HL-60 (cell line): Measurements from ENCODE around the gene LRRN2.

Experiments used
- DNase-seq, 2 experiments: peaks; one replicate each; pipeline ENCODE4 v3.0.0-alpha.2; 2010 to 2020; ENCODE audit warnings: low read depth in 1 of 2, low spot score in 1 of 2
- H3K27ac ChIP-seq: fragments of 250-450 bp; sonication (Bioruptor Pico); replicated peaks from 2 replicates; pipeline ENCODE4 v1.5.1; 2020; ENCODE audit warnings: mild to moderate bottlenecking, moderate library complexity
- H3K27me3 ChIP-seq: fragments of 250-450 bp; sonication (Bioruptor Pico); 2 replicates; pipeline ENCODE4 v1.5.1; 2021; ENCODE audit warnings: mild to moderate bottlenecking, moderate library complexity; ENCODE audit not compliant: insufficient read depth, poor library complexity, severe bottlenecking
- H3K4me3 ChIP-seq: replicated peaks from 2 replicates; pipeline ENCODE4 v1.5.1; 2011; ENCODE audit warnings: mild to moderate bottlenecking, control low read depth, low read length; ENCODE audit not compliant: insufficient read depth
- GABPA ChIP-seq: IDR thresholded peaks from 2 replicates; pipeline ENCODE4 v1.6.1; 2012; ENCODE audit warnings: low read depth
- POLR2AphosphoS5 ChIP-seq: IDR thresholded peaks from 2 replicates; pipeline ENCODE4 v1.6.1; 2012; ENCODE audit warnings: low read depth
- SPI1 ChIP-seq: IDR thresholded peaks from 2 replicates; pipeline ENCODE4 v1.6.1; 2012; ENCODE audit warnings: low read depth, mild to moderate bottlenecking, borderline replicate concordance
- TF ChIP-seq, protein P1 (sequence below): IDR thresholded peaks from 2 replicates; pipeline ENCODE4 v1.6.1; 2012; ENCODE audit warnings: low read depth; ENCODE audit not compliant: insufficient replicate concordance
- TF ChIP-seq, protein P2 (sequence below): IDR thresholded peaks from one replicate; pipeline ENCODE4 v1.5.1; 2011; ENCODE audit warnings: low read length, control low read depth, inconsistent platforms; ENCODE audit not compliant: insufficient read depth

The LRRN2 gene

DNA sequence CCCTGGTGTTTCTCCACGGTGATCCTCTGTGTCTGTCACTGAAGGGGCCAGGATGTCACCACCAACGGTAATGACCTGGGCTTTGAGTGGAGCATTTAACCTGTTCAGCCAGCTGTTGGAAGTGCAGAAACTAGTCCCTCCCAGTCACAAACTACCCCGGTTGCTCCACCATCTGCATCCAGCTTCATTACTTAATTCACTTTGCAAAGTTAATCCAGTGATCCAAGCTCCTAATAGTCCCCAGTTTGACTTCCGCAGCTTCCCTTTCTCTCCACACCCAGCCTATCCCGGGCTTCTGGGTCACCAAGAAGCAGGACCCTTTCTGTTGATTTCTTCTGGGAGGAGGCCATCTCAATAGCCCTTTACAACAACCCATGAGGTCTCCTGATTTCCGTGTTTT lies 105.9 kb downstream of the LRRN2 start:
- TF ChIP-seq, protein P1, sequence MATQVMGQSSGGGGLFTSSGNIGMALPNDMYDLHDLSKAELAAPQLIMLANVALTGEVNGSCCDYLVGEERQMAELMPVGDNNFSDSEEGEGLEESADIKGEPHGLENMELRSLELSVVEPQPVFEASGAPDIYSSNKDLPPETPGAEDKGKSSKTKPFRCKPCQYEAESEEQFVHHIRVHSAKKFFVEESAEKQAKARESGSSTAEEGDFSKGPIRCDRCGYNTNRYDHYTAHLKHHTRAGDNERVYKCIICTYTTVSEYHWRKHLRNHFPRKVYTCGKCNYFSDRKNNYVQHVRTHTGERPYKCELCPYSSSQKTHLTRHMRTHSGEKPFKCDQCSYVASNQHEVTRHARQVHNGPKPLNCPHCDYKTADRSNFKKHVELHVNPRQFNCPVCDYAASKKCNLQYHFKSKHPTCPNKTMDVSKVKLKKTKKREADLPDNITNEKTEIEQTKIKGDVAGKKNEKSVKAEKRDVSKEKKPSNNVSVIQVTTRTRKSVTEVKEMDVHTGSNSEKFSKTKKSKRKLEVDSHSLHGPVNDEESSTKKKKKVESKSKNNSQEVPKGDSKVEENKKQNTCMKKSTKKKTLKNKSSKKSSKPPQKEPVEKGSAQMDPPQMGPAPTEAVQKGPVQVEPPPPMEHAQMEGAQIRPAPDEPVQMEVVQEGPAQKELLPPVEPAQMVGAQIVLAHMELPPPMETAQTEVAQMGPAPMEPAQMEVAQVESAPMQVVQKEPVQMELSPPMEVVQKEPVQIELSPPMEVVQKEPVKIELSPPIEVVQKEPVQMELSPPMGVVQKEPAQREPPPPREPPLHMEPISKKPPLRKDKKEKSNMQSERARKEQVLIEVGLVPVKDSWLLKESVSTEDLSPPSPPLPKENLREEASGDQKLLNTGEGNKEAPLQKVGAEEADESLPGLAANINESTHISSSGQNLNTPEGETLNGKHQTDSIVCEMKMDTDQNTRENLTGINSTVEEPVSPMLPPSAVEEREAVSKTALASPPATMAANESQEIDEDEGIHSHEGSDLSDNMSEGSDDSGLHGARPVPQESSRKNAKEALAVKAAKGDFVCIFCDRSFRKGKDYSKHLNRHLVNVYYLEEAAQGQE: no peak
- TF ChIP-seq GABPA (no peak), POLR2AphosphoS5 (no peak), SPI1 (no peak)
- TF ChIP-seq, protein P2, sequence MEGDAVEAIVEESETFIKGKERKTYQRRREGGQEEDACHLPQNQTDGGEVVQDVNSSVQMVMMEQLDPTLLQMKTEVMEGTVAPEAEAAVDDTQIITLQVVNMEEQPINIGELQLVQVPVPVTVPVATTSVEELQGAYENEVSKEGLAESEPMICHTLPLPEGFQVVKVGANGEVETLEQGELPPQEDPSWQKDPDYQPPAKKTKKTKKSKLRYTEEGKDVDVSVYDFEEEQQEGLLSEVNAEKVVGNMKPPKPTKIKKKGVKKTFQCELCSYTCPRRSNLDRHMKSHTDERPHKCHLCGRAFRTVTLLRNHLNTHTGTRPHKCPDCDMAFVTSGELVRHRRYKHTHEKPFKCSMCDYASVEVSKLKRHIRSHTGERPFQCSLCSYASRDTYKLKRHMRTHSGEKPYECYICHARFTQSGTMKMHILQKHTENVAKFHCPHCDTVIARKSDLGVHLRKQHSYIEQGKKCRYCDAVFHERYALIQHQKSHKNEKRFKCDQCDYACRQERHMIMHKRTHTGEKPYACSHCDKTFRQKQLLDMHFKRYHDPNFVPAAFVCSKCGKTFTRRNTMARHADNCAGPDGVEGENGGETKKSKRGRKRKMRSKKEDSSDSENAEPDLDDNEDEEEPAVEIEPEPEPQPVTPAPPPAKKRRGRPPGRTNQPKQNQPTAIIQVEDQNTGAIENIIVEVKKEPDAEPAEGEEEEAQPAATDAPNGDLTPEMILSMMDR: no peak
- Histone ChIP-seq H3K27ac (no peak overlapping the region), H3K4me3 (no peak overlapping the region), H3K27me3 (no peaks in the 10 kb centered on the region)
- DNase-seq: no peak

DNA sequence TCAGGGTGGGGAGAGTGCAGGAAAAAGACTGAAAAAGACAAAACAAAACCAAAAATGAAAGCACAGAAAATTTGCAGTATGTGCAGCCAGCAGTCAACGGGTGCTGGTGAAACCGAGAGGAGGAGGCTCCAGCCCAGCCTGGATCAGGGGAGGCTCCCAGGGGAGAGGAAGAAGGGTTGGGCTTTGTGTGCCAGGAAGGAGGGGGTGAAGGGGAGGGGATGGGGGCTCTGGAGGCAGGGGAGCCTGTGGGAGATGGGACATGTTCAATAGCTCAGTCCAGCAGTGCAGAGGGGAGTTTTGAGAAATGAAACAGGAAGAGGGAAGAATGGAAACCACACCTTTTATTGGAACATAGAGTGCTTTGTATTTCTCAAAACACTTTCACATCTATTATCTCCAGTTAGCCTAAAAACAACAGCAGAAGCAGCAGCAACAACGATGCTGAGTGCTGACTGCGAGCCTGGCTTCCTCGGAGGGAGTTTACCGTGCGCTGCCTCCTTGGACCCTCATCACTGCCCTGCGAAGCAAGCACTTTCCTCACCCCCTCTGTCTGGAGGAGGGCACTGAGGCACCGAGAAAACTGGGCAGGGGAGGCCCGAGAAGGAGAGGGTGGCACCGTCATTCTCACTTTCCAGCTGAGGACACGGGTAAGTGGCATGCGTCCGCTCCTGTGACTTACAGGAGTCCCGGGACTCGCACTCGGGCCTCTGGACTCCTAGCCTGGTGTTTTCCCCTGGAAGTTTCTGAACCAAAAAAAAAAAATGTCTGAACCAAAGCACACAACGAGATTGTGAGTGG lies 106.5 kb downstream of the LRRN2 start:
- TF ChIP-seq GABPA: no peak
- TF ChIP-seq, protein P1: no peak
- TF ChIP-seq, protein P2: no peak
- TF ChIP-seq POLR2AphosphoS5: no peak
- no peak for TF ChIP-seq SPI1
- Histone ChIP-seq H3K4me3 (no peak overlapping the region), H3K27me3 (no peaks in the 10 kb centered on the region), H3K27ac (no peak overlapping the region)
- DNase-seq: no peak

DNA sequence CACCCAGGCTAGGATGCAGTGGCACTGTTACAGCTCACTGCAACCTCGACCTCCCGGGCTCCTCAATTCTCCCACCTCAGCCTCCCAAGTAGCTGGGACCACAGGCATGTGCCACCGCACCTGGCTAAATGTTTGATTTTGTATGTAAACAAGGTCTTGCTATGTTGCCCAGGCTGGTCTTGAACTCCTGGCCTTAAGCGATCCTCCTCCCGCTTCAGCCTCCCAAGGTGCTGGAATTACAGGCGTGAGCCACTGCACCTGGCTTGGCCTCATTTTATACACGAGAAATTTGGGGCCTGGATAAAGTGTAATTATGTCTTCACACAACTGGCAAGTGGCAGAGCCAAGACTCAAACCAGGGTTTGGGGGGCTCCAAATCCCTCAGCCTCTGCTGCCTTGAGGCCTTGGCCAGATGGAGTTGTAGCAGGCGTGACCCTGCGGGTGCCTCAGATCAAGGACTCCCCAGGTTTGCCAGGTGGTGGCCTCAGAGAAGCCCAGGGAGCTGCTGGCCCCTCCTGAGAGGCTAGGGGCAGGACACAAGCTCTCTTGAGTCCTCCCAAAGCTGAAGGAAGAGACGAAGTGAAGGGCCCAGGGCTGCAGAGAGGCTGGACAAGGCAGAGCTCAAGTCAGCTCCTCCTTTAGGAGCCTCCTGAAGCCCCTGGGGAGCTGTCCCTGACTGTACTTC lies 107.6 kb downstream of the LRRN2 start:
- Histone ChIP-seq H3K4me3 (no peak overlapping the region), H3K27ac (no peak overlapping the region), H3K27me3 (no peaks in the 10 kb centered on the region)
- no peak for TF ChIP-seq SPI1
- TF ChIP-seq GABPA: no peak
- DNase-seq: no peak

DNA sequence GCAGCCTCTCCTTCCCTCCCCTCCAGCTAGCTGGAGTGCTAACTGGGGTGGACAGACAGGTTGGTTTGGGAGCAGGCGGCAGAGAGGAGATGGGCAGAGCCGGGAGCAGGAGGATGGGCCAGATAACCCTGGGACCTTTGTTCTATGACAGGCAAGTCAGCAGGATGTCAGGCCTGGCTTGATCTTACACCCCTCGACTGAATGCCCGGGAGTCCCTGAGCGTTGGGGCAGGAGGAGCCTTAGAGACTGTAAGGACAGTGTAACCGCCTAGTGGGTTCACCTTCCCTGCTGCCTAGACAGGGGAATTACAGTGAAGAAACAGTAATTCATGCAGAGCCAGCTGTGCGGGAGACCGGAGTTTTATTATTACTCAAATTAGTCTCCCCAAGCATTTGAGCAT lies 109.1 kb downstream of the LRRN2 start:
- no peak for DNase-seq
- H3K27ac ChIP-seq: no peak overlapping the region
- TF ChIP-seq GABPA (no peak), SPI1 (no peak), POLR2AphosphoS5 (no peak)
- TF ChIP-seq, protein P2: no peak
- no peaks in the 10 kb centered on the region for H3K27me3 ChIP-seq
- no peak overlapping the region for H3K4me3 ChIP-seq
